Measurements from ENCODE around the gene BCL11B.

BCL11B gene

DNA sequence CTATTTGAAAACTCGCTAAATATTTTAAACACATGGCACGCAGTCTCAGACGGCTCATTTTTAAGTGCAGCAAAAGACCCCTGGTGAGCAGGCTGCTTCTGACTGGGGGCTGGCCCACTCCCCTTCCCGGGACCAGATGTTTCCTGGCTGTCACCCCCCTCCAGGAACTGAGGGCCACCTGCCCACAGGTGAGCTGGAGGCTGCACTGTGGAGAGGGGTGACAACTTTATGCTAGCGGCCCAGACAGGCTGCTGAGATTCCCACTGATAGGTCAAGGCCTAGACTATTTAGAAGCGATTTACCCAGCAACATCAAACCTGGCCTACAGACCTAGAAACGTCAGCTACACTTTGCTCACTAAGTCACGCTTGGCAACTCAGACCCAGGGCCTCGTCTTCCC, 92.1 kb downstream of the BCL11B start:
- TF ChIP-seq FOXK2 (IDR thresholded peaks at IDR 0.05): no peak
- no peak for TF ChIP-seq HDGF (IDR thresholded peaks at IDR 0.05; ENCODE audit: borderline replicate concordance)
- no peak for TF ChIP-seq FOXM1 (IDR thresholded peaks at IDR 0.05; ENCODE audit: borderline replicate concordance)
- TF ChIP-seq, protein P1, sequence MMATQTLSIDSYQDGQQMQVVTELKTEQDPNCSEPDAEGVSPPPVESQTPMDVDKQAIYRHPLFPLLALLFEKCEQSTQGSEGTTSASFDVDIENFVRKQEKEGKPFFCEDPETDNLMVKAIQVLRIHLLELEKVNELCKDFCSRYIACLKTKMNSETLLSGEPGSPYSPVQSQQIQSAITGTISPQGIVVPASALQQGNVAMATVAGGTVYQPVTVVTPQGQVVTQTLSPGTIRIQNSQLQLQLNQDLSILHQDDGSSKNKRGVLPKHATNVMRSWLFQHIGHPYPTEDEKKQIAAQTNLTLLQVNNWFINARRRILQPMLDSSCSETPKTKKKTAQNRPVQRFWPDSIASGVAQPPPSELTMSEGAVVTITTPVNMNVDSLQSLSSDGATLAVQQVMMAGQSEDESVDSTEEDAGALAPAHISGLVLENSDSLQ (IDR thresholded peaks at IDR 0.05): no peak
- no peak for TF ChIP-seq NFRKB (IDR thresholded peaks at IDR 0.05)
- no peak for TF ChIP-seq CTBP1 (IDR thresholded peaks at IDR 0.05; ENCODE audit: borderline replicate concordance)
- no peak for TF ChIP-seq TARDBP (IDR thresholded peaks at IDR 0.05)
- TF ChIP-seq ZNF384 (IDR thresholded peaks at IDR 0.05): no peak
- TF ChIP-seq L3MBTL2 (conservative IDR thresholded peaks at IDR 0.05): no peak
- no peak for TF ChIP-seq LEF1 (IDR thresholded peaks at IDR 0.05; ENCODE audit: borderline replicate concordance)
- POLR2A ChIA-PET: no interaction called here
- DNase-seq (ENCODE audit: extremely low spot score): no peak
- CTCF ChIA-PET: no interaction called here

DNA sequence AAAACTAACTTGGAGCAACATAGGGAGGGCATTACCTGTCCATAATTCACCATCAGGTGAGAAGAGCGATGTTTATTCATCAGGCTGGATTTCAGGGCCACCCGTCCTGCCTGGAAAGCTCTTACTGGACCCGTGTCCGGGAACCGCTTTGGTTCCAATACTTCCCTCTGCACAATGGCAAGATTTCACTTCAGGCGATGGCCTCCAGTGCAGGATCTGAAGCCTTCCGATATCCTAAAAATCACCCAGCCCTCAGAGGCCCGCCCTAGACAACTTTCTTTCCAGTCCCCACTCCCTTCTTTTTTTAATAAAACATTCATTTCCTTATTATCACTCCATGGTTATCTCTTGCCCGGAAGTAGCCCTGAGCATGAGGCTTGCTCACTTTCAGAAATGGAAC, 92.5 kb downstream of the BCL11B start:
- CTCF ChIA-PET: interaction anchor here (0.9 to 1.2 kb wide), 2 partner anchors 87 to 93 kb away, joined by 3 read pairs; no protein-coding TSS in a partner anchor

DNA sequence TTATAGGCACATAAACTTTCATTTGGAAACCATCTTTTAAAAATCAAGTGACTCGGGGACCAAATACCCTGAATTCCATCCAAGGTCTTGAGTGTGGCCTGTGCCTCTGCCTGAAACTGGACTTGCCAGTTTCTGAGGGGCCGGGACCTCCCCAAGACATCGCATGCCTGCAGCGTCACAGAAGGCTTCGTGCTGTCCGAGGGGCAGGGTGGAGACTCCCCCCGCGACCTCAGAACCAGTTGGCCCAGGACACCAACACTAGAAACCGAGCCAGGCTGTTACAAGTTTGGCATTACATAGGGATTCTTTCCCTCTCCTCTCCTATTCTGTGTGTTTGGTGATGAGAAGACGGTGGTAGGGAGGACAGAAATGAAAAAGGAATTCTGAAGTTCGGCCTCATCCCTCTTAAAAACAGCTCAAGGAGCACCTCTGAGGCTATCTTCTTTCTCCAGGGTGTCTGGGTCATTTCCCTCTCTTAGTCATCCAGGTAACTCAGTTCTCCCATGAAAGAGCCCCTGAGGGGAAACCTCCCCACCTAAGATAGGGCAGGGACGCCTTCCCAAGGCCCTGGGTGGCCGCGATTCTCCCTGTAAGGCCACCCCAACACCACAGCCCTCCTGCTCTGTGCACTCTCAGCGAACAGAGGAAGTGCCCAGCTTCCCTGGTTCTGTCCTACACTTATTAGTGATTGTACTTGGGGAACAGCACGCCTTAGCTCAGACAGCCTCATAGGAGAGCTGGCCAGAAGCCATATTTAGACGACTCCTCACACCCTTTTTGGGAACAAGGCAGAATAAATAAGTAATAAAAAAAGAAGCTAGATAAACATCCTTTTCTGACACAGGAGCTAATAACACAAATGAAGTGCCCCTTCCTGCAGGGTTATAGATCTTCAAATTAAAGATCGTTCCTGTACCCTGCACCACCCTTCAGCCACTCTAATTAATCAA, 93.8 kb downstream of the BCL11B start:
- DNase-seq (ENCODE audit: extremely low spot score): no peak
- POLR2A ChIA-PET: interaction anchor here (1.0 kb wide), 1 partner anchor 57 kb away, joined by 3 read pairs; no protein-coding TSS in a partner anchor
- CTCF ChIA-PET: interaction anchor here (0.9 to 1.2 kb wide), 2 partner anchors 89 to 92 kb away, joined by 3 read pairs; no protein-coding TSS in a partner anchor
- TF ChIP-seq SP1 (IDR thresholded peaks at IDR 0.05): no peak
- no peak for TF ChIP-seq ZNF384 (IDR thresholded peaks at IDR 0.05)
- no peak for TF ChIP-seq ELF4 (IDR thresholded peaks at IDR 0.05)
- TF ChIP-seq LEF1 (IDR thresholded peaks at IDR 0.05; ENCODE audit: borderline replicate concordance): no peak
- TF ChIP-seq FOXK2 (IDR thresholded peaks at IDR 0.05): no peak
- TF ChIP-seq NFRKB (IDR thresholded peaks at IDR 0.05): no peak
- TF ChIP-seq, protein P1 (IDR thresholded peaks at IDR 0.05): no peak
- no peak for TF ChIP-seq L3MBTL2 (conservative IDR thresholded peaks at IDR 0.05)
- no peak for TF ChIP-seq TARDBP (IDR thresholded peaks at IDR 0.05)
- TF ChIP-seq FOXA1 (IDR thresholded peaks at IDR 0.05): no peak
- TF ChIP-seq CTBP1 (IDR thresholded peaks at IDR 0.05; ENCODE audit: borderline replicate concordance): no peak
- TF ChIP-seq BHLHE40 (IDR thresholded peaks at IDR 0.05; ENCODE audit: borderline replicate concordance): no peak
- no peak for TF ChIP-seq FOXM1 (IDR thresholded peaks at IDR 0.05; ENCODE audit: borderline replicate concordance)
- no peak for TF ChIP-seq SUZ12 (IDR thresholded peaks at IDR 0.05)

More for the DNA sequence above, 92.5 kb downstream of the BCL11B start:
- DNase-seq (ENCODE audit: extremely low spot score): no peak
- TF ChIP-seq TARDBP (IDR thresholded peaks at IDR 0.05) (no peak), L3MBTL2 (conservative IDR thresholded peaks at IDR 0.05) (no peak)
- POLR2A ChIA-PET: interaction anchor here (1.0 kb wide), 1 partner anchor 55 kb away, joined by 3 read pairs; no protein-coding TSS in a partner anchor

DNA sequence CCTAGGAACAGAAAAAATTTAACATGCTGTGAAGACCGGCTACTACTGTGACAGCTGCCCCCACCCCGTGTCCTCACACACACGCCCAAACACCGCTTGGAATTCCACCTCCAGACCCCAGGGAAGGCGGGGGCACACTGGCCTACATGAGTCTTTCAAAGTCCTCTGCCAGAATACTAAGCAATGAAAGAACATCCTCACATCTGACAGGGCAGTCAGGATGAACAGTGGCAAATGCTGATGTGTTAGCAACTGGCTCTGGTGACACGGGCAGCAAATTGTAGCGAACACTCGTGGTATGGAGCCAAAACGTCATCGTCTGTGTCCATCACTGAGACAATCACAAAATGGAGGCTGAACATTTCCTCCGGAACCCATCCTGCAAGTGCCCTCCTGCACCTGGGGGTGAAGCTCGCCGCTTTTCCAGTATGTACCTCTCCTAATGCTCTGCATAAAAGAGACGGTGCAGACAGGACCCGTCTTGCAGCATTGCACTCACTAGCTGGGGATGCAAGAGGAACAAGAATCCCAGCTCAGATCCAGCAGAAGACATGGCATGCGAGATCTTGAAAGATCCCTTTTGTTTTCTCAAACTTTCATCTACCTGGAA, 94.8 kb downstream of the BCL11B start:
- ChIA-PET POLR2A (no interaction called here), CTCF (no interaction called here)
- TF ChIP-seq, protein P1 (IDR thresholded peaks at IDR 0.05): no peak
- TF ChIP-seq LEF1 (IDR thresholded peaks at IDR 0.05; ENCODE audit: borderline replicate concordance) (no peak), TARDBP (IDR thresholded peaks at IDR 0.05) (no peak), L3MBTL2 (conservative IDR thresholded peaks at IDR 0.05) (no peak), NFRKB (IDR thresholded peaks at IDR 0.05) (no peak), FOXK2 (IDR thresholded peaks at IDR 0.05) (no peak), ZNF384 (IDR thresholded peaks at IDR 0.05) (no peak), ARNT (IDR thresholded peaks at IDR 0.05) (no peak), FOXA1 (IDR thresholded peaks at IDR 0.05) (no peak), FOXM1 (IDR thresholded peaks at IDR 0.05; ENCODE audit: borderline replicate concordance) (no peak), SUZ12 (IDR thresholded peaks at IDR 0.05) (no peak), BHLHE40 (IDR thresholded peaks at IDR 0.05; ENCODE audit: borderline replicate concordance) (no peak), HDGF (IDR thresholded peaks at IDR 0.05; ENCODE audit: borderline replicate concordance) (no peak), SP1 (IDR thresholded peaks at IDR 0.05) (no peak), ELF4 (IDR thresholded peaks at IDR 0.05) (no peak), CTBP1 (IDR thresholded peaks at IDR 0.05; ENCODE audit: borderline replicate concordance) (no peak)
- no peak for DNase-seq (ENCODE audit: extremely low spot score)

DNA sequence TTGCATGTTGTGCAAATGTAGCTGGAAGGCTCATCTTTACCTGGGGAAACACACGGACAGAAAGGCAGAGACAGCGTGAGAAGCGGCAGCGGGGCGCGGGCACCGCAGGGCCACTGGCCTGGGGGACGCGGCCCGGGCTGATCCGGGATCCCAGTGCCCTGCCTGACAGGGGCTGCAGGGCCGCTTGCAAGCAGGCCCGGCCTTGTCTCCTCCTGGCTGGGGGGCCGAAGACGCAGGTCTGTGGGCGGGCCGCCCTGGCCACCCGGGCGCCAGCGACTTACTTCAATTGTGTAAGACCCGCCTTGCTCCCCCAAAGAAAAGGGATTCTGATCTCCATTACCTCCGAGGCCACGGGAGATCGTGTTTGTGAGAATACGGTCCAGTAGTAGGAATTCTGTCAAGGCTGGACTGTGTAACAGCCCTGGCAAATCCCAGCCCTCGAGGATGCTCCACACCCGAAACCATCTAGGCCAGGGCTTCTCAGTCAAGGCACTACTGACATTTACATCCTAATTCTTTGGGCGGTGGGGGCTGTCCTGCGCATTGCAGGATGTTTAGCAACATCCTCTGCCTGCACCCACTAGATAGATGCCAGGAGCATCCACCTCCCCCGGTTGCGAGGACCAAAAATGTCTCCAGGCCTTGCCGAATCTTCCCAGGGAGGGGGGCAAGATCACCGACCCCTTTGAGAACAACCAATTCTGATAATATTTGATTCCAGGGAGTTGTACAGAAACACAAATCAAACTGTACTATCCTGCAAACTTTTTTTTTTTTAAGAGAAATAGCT, 95.6 kb downstream of the BCL11B start:
- TF ChIP-seq FOXA1 (IDR thresholded peaks at IDR 0.05) (no peak), ZNF384 (IDR thresholded peaks at IDR 0.05) (no peak), ELF4 (IDR thresholded peaks at IDR 0.05) (no peak), CTBP1 (IDR thresholded peaks at IDR 0.05; ENCODE audit: borderline replicate concordance) (no peak), SUZ12 (IDR thresholded peaks at IDR 0.05) (no peak), NFRKB (IDR thresholded peaks at IDR 0.05) (no peak), BHLHE40 (IDR thresholded peaks at IDR 0.05; ENCODE audit: borderline replicate concordance) (no peak), FOXM1 (IDR thresholded peaks at IDR 0.05; ENCODE audit: borderline replicate concordance) (no peak), LEF1 (IDR thresholded peaks at IDR 0.05; ENCODE audit: borderline replicate concordance) (no peak), TARDBP (IDR thresholded peaks at IDR 0.05) (no peak), HDGF (IDR thresholded peaks at IDR 0.05; ENCODE audit: borderline replicate concordance) (no peak), L3MBTL2 (conservative IDR thresholded peaks at IDR 0.05) (no peak), FOXK2 (IDR thresholded peaks at IDR 0.05) (no peak), ARNT (IDR thresholded peaks at IDR 0.05) (no peak), SP1 (IDR thresholded peaks at IDR 0.05) (no peak)
- TF ChIP-seq, protein P1 (IDR thresholded peaks at IDR 0.05): no peak
- POLR2A ChIA-PET: no interaction called here

More for the DNA sequence above, 95.6 kb downstream of the BCL11B start:
- no peak for DNase-seq (ENCODE audit: extremely low spot score)
- CTCF ChIA-PET: no interaction called here

All from HEK293T (cell line).